UCSD-AML1 (cell line): ENCODE data around the gene TBC1D17.

Source experiments
- DNase-seq: peaks from one replicate; lab custom pipeline; 2025; ENCODE audit not compliant: unreplicated experiment; lab: John Stamatoyannopoulos, UW

TBC1D17 gene

DNA sequence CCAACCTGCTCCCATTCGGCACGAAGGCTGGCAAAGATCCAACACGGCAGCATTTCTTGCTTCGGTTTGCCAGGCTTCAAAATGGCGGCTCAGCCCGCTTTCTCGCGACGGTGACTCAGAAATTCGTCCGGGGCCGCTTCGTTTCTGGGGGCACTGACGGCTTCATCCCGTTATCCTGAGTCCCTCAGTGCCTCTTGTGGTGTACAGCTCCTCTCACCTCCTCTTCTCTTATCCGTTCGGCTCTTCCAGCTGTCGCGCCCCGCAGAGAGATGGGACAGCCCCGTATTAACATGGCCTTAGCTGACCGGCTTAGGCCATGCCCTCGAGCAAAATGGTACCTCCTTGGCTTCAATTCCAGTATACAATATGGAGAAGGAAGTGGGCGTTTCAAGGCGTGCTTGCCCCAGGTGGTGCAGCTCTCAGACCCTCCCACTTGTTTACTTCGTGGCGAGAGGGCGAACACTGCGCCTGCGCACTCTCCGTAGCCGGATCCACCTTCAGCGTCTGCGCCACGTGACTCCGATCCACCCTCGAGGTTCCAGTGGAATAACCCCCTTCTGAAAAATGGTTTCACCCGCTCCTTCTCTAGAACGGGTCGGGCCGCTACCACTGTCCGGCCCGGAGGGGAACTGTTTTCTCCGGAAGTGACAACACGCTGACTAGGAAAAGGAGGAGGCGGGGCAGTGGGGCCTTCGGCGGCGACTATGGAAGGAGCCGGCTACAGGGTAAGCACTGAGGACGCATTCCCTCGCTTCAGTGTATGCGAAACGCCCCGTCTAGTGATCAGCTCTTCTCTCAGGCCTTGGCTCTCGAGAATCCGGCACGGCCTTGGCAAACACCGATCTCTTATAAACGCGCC is at the start of gene TBC1D17, which contains the start of gene AKT1S1:
Gene TBC1D17 (plus strand): TSS at position 683 of the 859 bp plus-strand sequence. CDS start 22 bp downstream, at position 705.
Gene AKT1S1 (minus strand): TSS at position 336 of the 859 bp plus-strand sequence. CDS start 4,060 bp downstream, outside the sequence.
- DNase-seq, result peak; percentile 99

DNA sequence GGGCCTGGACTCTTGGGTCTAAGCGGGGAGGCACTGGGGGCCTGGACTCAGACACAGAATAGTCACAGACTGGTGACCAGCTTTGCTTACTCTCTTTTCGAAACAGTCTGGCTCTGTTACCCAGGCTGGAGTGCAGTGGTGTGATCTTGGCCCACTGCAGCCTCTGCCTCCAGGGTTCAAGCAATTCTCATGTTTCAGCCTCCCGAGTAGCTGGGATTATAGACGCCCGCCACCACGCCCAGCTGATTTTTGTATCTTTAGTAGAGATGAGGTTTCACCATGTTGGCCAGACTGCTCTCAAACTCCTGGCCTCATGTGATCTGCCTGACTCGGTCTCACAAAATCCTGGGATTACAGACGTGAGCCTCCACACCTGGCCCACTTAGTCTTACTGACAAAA is 48.3 kb upstream of the TBC1D17 start:
- no peak for DNase-seq

DNA sequence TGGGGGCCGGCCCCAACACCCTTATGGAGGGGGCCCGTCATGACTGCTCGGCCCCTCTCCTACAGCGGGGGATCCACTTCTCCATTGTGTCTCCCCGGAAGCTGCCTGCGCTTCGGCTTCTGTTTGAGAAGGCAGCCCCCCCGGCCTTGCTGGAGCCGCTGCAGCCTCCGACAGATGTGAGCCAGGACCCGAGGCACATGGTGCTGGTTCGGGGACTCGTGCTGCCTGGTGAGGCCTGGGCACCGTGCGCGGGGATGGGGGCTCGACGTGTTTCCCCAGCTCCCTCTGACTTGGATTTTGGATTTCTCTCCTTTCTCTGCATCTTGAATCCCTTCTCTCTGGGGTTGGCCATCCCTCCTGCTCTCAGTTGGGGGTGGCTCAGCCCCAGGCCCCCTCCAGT is 47.8 kb upstream of the TBC1D17 start:
- DNase-seq, result no peak

DNA sequence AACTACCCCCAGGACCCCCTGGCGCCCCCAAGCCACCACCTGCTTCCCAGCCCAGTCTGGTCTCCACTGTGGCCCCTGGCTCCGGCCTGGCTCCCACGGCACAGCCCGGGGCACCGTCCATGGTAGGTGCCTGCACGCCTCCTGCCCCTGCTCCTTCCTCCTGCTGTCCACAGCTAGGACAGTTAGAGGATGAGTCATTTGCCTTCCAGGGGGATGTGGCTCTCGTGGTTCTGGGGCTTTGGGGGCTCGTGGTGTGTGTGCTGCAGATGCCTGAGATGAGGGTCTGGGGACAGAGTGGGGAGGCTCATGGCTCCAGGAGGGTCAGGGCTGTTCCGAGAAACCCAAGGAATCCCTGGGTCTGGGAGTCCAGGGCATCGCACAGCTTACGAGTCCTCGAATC is 46.7 kb upstream of the TBC1D17 start:
- no peak for DNase-seq

DNA sequence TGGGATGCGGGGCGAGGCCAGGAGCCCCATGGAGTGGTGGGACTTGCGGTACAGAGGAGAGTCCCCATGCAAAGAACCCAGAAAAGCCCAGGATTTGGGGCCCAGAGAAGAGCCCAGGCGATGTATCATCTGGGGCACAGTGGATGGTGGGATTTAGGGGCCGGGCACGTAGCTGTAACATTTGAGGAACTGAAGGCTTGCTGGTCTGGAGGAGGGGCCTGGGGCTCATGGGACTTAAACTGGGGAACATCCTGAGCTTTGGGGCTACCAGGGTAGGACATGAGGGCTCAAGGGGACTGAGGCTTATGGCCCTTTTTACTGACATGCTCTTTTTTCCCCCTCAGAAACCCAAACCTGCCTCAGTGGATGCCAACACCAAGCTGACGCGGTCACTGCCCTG is 45.9 kb upstream of the TBC1D17 start:
- DNase-seq, result no peak

DNA sequence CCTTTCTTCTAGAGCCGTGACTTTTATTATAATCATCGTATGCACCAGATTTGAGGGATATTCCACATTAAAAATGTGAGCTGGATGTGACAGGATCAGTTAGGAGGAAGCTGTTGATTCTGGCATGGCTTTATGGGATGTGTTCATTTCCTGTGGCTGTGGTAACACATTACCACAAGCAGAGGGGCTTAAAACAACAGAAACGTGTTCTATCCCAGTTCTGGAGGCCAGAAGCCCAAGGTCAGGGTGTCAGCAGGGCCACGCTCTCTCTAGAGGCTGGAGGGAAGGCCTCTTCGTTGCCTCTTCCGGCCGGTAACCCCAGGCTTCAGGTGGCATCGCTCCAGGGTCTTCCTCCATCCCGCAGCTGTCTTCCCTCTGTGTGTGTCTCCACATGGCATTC is 44.9 kb upstream of the TBC1D17 start:
- no peak for DNase-seq

DNA sequence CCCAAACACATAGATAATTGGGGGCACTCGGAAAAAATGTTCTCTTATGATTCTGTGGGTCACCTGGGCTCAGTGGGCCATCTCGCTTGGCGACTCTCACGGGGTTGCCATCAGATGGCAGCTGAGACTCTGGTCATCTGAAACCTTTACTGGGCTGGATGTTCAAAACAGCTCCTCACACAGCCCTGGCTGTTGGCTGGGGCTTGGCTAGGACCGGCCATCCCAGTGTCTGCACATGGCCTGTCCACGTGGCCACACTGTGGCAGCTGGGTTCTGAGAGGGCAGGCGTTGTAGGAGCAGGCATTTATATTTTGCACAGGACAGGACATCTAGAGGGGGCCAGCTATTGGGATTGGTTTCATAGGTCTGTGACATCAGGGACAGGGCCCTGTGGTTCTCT is 43.9 kb upstream of the TBC1D17 start:
- no peak for DNase-seq

DNA sequence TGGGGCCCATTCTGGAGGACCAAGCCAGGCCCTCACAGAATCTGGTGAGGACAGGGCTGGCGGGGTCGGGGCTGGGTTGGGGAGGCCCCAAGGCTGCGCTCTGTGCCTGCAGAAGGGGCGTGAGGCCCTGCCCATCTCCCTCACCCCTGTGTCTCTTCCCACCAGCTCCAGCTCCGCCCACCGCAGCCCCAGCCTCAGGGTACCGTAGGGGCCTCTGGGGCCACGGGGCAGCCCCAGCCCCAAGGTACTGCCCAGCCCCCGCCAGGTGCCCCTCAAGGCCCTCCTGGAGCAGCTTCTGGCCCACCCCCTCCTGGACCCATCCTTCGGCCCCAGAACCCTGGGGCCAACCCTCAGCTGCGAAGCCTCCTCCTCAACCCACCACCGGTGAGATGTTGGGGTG is 41.9 kb upstream of the TBC1D17 start:
- no peak for DNase-seq

DNA sequence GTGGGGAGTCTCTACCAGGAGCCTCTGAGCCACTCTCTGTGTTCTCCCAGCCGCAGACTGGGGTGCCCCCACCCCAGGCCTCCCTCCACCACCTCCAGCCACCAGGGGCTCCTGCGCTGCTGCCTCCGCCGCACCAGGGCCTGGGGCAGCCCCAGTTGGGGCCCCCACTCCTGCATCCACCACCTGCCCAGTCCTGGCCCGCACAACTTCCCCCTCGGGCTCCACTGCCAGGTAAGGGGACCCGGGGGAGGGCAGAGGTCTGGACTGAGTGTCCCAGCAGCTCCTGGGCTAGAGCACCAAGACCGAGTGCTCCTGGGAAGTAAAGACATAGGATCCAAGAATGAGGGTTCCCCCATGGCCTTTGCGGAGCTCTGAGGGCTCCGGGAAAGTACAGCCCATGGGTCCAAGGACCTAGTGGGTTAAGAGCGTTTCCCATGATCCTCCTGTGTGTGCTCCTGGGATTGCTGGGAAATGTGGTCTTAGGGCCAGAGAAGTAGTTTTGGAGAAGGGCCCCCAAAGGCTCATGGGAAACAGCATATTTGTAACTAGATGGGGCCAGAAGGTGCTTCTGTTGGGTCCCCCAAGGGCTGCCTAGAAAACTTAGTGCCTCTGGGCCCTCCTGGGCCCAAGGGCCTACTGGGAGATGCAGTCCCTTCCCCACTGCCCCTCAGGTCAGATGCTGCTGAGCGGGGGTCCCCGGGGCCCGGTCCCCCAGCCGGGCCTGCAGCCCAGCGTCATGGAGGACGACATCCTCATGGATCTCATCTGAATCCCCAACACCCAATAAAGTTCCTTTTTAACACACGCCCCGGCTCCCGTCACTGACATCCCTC is 41.1 kb upstream of the TBC1D17 start:
- no peak for DNase-seq

DNA sequence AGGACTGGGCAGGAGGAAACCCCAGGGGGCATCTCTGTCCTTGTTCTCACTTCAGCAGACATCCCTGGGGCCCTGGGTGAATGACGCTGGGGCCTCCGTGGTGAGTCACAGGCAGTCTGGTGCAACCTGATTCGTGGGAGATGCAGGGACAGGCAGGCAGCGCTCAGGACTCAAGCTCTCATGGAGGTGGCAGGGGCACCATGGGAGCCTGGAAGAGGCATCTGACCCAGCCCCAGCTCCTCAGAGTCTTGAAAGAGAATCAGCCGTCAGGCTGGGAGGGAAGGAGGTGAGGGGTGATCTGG is 40.5 kb upstream of the TBC1D17 start:
- DNase-seq, result no peak

DNA sequence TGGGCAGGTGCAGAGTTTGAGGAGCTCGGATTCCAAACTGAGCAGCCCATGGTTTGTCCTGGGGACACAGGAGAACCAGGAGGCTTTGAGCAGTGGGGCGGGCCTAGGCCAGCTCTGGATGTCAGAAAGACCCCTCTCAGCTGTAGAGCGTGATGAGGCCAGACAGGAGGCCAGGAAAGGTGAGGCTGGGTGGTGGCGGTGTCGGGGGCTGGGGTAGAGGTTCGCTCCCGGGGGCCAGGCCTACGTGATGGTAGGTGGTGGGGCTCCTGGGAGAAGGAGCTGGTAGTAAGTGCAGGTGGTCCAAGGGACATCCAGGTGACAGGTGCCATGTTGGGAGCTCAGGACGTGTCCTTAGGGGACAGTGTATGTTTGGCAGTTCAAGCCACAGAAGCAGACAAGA is 40.1 kb upstream of the TBC1D17 start:
- no peak for DNase-seq

DNA sequence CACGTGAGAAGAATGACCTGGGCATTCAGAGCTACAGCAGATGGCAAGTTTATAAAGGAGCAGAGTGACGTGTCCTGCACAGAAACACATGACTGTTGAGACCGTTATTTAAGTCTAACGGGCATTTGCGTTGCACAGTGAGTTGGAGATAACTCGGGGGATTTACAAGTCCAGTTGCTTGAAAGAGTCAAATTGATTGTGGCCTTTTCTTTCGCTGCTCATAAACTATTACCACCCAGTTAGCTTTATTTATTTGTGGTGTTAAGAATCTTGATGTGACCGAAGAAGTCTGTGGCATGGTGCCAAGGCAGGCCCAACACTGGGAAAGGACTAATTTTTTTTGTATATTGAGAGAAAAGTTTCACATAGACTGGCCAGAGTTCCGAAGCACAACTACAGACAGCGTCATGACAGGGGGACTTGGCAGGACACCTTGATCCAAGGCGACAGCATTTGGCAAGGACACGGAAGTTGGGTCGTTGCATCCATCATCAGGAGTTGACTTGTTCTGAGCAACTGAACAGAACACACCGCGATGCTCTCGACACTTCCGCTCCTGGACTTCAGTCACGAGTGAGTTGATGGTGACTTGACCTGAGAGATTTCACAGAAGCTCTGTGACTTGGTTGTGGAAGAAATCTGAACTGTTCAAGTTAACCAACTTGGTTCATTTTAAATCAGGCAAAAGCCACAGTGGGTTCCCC is 38.5 kb upstream of the TBC1D17 start:
- no peak for DNase-seq

DNA sequence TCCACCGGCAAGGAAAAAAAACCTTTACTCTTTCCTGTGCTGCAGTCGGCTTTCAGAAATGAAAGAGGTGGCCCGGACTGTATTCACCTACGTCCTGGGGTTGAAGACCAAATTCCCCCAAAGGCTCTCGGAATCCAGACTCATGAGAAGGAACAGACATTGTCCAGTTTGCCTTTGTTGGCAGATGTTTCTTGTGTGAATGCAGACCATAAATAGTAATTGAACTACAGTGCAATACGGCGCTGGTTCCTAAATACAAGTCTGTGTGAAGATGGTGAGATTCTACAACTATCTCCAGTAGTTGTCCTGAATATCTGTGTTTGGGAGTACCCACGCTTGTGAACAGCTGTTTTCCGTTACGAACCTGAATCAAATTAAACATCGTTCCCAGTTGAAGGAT is 37.8 kb upstream of the TBC1D17 start:
- no peak for DNase-seq

DNA sequence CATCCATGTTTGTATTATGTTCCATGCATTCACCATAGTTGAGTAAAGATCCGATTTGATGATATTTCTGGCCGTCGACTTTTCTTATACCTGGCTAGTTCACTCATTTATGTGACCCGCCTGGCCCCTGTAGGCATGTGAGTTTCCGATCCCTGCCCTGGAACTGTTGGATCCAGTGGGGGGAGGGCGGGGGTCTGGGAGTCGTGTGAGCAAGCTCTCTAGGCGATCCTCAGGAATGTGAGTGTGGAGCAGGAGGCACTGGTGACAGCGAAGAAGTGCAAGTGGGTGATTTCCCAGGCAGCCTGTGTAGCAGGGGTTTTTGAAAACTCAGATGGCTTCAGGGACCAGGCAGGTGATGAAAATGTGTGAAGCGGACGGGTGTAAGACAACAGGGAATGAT is 37.2 kb upstream of the TBC1D17 start:
- no peak for DNase-seq

DNA sequence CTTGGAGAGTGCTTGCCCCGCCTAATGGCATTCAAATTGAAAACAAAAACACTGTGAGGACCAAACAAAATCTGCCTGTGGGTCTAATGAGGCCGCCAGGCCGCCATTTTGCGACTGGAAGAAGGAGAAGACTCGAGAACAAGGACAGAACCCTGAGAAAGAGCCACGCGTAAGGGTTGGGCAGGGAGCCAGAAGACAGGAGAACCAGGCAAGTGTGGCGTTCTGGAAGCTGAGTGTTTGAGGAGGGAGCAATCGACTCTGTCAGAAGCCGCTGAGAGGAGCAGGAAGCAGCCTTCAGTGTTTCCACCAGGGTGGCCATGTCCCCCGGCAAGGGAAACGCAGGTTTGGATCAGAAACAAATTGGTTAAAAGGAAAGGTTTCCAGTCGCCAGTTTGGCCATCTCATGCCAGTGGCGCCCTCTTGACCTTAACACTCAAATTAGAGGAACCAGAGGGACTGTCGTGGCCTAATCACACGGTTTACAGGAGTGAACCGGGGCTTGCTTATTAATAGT is 36.7 kb upstream of the TBC1D17 start:
- no peak for DNase-seq

DNA sequence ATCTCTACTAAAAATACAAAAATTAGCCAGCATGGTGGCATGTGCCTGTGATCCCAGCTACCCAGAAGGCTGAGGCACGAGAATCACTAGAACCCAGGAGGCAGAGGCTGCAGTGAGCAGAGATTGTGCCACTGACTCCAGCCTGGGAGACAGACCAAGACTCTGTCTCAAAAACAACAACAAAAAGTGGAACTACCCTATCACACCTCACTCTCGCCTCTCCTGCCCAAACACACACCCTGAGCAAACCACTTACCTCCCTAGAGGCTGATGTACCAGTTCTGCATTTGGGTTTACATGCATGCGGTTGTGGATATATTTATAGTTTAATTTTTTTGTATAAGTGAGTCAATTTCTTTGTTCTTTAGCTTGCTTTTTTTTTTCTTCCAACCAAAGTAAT is 34.2 kb upstream of the TBC1D17 start:
- no peak for DNase-seq

DNA sequence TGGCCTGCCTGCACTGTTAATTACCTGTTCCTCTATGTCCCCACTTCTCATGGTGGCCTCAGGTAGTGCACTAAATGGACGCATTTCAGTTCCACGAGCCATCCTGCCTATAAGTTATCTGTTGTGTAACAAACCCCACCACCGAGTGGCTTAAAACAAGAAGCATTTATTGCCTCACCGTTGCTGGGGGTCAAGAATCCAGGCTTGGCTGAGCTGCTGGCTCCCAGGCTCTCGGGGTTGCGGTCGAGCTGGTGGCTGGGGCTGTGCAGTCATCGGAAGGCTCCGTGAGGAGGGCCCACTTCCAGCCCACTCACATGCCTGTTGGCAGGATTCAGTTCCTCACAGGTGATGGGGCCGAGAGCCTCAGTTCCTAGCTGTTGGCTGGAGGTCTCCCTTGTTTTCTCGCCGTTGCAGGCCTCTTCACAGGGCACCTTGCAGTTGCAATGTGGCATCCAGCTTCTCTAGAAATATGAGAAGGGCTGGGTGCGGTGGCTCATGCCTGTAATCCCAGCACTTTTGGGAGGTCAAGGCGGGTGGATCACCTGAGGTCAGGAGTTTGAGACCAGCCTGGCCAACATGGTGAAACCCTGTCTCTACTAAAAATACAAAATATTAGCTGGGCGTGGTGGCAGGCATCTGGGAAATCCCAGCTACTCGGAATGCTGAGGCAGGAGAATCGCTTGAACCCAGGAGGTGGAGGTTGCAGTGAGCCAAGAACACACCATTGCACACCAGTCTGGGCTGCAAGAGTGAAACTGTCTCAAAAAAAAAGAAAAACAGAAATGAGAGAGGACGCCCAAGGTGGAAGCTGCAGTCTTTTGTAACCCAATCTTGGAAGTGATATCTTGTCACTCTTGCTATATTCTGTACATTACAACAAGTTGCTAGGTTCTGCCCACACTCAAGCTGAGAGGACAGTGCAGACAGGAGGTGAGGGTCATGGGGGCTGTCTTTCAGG is 33.1 kb upstream of the TBC1D17 start:
- DNase-seq, result no peak

DNA sequence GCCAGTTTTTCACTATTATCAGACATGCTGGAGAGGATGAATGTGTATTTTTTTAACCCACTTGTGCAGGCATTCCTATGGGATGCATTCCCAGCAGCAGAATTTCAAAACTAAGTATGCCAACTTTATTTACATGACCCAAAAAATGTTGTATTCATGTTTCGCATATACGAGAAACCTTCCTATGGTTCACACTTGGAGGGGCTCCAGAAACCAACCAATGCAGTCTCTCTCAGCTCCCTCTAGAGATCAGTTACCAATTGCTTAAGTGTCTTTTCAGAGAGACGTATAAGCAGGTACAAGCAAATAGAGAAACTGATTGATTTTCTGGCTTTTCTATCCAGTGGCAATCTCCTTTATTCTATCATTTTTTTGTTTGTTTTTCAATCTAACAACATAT is 32.1 kb upstream of the TBC1D17 start:
- no peak for DNase-seq

DNA sequence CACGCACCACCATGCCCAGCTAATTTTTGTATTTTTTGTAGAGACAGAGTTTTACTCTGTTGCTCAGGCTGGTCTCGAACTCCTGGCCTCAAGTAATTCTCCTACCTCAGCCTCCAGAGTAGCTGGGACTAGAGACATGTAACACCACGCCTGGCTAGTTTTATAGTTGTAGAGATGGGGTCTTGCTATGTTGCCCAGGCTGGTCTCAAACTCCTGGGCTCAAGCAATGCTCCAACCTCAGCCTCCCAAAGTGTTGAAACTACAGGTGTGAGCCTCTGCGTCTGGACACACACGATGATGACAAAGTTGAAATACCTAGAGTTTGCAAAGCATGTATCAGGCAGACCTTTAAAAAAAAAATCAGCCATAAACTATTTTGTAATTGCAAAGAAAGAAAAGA is 31.1 kb upstream of the TBC1D17 start:
- DNase-seq, result no peak
